ENCODE results near the gene CCL1. TPM values are rescaled to one million over a fixed set of nuclear protein-coding genes. Genes with fewer than 3 reads are reported as not detected.

CCL1 gene
- total RNA-seq, 1 donor from 2014 or later, result not detected

DNA sequence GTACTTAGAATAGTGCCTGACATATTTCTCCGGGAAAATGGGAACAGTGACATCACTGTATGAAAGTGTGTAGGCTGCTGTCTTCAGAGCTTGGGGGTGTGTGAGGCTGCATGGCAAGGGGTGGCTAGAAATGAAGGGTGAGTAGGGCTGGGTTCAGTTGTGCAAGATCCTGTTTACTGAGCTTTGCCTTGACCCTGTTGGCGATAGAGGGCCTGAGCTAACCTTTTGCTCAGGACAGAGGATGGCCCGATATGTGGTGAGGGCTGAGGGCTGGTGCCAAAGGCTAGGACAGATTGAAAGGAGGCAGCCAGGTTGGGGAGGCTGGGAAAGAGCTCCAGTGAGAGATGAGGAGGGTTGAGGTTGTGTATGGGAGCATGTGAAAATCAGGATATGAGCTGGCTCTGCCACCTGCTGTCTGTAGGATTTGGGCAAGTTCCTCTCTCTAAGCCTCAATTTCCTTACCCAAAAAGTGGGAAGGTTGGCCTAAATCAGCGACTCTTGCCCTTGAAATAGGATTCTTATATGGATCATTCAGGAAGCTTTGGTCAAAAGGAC, 6.0 kb upstream of the CCL1 start:
- TF ChIP-seq, protein P1, sequence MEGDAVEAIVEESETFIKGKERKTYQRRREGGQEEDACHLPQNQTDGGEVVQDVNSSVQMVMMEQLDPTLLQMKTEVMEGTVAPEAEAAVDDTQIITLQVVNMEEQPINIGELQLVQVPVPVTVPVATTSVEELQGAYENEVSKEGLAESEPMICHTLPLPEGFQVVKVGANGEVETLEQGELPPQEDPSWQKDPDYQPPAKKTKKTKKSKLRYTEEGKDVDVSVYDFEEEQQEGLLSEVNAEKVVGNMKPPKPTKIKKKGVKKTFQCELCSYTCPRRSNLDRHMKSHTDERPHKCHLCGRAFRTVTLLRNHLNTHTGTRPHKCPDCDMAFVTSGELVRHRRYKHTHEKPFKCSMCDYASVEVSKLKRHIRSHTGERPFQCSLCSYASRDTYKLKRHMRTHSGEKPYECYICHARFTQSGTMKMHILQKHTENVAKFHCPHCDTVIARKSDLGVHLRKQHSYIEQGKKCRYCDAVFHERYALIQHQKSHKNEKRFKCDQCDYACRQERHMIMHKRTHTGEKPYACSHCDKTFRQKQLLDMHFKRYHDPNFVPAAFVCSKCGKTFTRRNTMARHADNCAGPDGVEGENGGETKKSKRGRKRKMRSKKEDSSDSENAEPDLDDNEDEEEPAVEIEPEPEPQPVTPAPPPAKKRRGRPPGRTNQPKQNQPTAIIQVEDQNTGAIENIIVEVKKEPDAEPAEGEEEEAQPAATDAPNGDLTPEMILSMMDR (IDR thresholded peaks at IDR 0.05; ENCODE audit: insufficient read depth, low read length, poor library complexity, severe bottlenecking), result no peak
- H3K36me3 ChIP-seq (ENCODE audit: control insufficient read depth, insufficient read depth, low read length), result no peaks in the 10 kb centered on the region
- H3K4me3 ChIP-seq (ENCODE audit: low read depth, low read length), result no peak overlapping the region
- peaks cover 2% of the 10 kb centered on the region for H3K27me3 ChIP-seq (ENCODE audit: control insufficient read depth, insufficient read depth, low read length)
- no peak for DNase-seq (ENCODE audit: low read depth)

DNA sequence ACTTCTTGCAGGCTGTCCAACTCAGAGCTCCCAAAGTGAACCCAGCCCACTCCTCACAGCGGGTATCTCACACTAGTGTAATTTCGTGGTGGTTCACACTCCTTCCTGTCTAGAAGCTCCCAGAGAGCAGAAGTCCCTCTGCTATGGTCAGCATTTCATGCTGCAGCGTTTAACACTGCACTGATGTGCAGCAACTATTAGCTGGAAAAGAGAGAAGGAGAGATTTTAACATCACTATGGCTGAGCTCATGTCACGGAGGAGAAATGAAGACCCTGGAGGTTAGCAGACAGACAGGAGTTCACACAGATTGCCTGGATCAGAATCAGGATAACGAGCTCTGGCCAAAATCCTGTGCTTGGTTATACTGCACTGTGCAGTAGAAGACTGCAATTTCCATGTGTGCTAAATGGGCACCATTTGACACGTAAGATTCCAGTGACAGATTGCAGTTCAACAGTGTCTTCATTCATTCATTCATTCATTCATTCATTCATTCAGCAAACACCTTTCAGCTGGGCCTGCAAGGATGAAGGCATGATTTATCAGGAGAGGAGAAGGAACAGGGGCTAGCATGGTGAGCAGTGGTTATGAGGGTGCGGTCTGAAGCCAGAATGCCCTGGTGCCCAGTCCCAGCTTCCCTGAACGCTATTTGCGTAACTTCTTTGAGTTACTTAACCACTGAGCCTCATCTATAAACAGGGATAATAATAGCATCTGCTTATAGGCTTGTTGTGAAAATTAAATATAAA, 5.3 kb upstream of the CCL1 start:
- no peak for DNase-seq (ENCODE audit: low read depth)
- no peak overlapping the region for H3K4me3 ChIP-seq (ENCODE audit: low read depth, low read length)
- TF ChIP-seq, protein P1 (IDR thresholded peaks at IDR 0.05; ENCODE audit: insufficient read depth, low read length, poor library complexity, severe bottlenecking), result no peak
- no peaks in the 10 kb centered on the region for H3K36me3 ChIP-seq (ENCODE audit: control insufficient read depth, insufficient read depth, low read length)
- peaks cover 2% of the 10 kb centered on the region for H3K27me3 ChIP-seq (ENCODE audit: control insufficient read depth, insufficient read depth, low read length)

DNA sequence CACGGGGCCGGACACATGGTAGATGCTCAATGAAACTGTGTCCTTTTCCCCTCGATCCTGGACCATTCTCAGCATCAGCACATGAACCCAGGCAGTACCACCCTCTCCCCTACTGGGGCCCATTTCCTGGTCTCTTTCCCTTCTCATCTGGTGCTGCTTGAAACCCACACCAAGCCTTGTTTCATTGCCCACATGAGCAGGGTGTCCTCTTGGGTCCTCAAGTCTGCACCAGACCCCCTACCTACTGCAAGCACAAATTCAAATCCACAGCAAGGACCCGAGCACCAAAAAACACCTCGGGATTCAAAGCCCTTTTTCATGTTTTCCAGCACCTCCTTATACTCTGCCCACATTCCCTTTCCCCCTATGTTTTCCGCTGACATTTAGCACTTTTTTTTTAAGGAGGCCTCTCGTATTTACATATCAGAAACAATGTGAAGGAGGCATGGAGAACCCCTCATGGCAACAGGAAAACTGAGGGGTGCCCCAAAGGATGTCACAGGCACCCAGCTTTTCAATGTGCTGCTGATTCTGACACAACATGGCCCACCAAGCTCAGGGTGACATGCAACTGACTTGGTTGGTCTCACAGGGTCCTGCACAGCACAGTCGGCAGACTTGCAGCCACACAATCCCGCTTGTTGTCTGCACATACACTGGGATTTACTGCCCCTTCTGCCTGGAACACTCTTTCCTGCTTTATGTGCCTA, 4.6 kb upstream of the CCL1 start:
- H3K27me3 ChIP-seq (ENCODE audit: control insufficient read depth, insufficient read depth, low read length), result peaks cover 2% of the 10 kb centered on the region
- no peak for DNase-seq (ENCODE audit: low read depth)
- TF ChIP-seq, protein P1 (IDR thresholded peaks at IDR 0.05; ENCODE audit: insufficient read depth, low read length, poor library complexity, severe bottlenecking), result no peak
- no peak overlapping the region for H3K4me3 ChIP-seq (ENCODE audit: low read depth, low read length)
- H3K36me3 ChIP-seq (ENCODE audit: control insufficient read depth, insufficient read depth, low read length), result no peaks in the 10 kb centered on the region

DNA sequence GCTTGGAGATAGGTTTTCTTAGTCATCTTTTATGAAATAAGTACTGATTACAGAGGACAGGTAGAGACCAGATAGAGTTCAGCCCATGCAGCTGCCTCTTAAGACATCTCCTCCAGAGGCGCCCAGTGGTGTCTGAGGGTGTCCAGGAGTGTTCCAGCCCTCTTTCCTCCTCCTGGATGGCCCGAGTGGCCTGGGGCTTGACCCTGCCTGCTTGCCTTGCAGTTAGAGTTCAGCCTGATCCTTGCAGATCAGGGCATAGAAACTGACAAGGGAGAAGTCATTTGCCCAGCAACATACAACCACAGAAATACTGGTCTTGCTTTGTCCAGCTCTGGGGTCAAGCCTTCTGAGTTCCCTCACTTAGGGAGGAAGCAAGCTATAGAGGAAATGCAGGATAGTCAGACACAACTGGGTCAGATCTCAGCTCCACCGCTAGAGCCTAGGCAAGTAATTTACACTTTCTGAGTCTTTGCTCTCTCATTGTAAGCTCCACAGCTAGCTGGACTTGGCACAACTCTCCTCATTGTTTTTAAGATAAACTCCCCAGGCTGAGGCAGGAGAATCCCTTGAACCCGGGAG, 3.6 kb upstream of the CCL1 start:
- peaks cover 5% of the 10 kb centered on the region for H3K27me3 ChIP-seq (ENCODE audit: control insufficient read depth, insufficient read depth, low read length)
- DNase-seq (ENCODE audit: low read depth), result no peak
- TF ChIP-seq, protein P1 (IDR thresholded peaks at IDR 0.05; ENCODE audit: insufficient read depth, low read length, poor library complexity, severe bottlenecking), result no peak
- H3K36me3 ChIP-seq (ENCODE audit: control insufficient read depth, insufficient read depth, low read length), result no peaks in the 10 kb centered on the region
- H3K4me3 ChIP-seq (ENCODE audit: low read depth, low read length), result no peak overlapping the region

DNA sequence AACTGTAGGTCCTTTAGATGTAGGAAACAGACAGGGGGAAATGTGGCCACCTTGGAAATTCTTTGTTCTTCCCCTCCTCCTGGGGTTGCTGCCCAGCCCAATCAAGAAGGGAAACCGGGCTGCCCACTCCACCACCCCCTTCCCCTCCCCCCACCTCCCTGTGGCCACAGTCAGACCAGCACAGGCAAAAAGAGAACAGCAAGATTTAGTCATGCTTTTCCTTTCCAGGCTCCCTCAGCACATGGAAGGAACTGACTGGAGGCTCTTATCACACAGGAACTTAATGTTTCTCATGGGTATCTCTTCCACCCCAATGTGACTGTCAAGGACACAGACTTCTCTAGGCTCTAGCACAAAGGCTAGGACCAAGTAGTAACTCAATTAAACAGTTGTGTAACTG, 3.0 kb upstream of the CCL1 start:
- H3K36me3 ChIP-seq (ENCODE audit: control insufficient read depth, insufficient read depth, low read length), result no peaks in the 10 kb centered on the region
- no peak overlapping the region for H3K4me3 ChIP-seq (ENCODE audit: low read depth, low read length)
- peaks cover 5% of the 10 kb centered on the region for H3K27me3 ChIP-seq (ENCODE audit: control insufficient read depth, insufficient read depth, low read length)
- DNase-seq (ENCODE audit: low read depth), result no peak
- TF ChIP-seq, protein P1 (IDR thresholded peaks at IDR 0.05; ENCODE audit: insufficient read depth, low read length, poor library complexity, severe bottlenecking), result no peak

Data from kidney epithelial cell (primary cell).